OCI-M2 (cell line): ENCODE results near the gene RAPGEF6.
"Not testable (repeated sequence)": the region's sequence is repeated elsewhere in the genome, so short reads cannot be mapped to it uniquely, and the experiment has no call there.

Source experiments
- DNase-seq: peaks from one replicate; lab custom pipeline; 2025; ENCODE audit not compliant: unreplicated experiment; lab: John Stamatoyannopoulos, UW

RAPGEF6 gene

GRCh38 chr5:131634996-131635683, at the start of gene RAPGEF6:
Gene RAPGEF6, minus strand, starts transcription at chr5:131635229. Its CDS starts 199 bp downstream, at chr5:131635030.
- peak; percentile 74 for DNase-seq

- DNase-seq, result no peak
These were observed 49.6 kb upstream of the RAPGEF6 start for GRCh38 chr5:131684595-131684994.

- DNase-seq, result no peak
These were observed 49.0 kb upstream of the RAPGEF6 start for GRCh38 chr5:131684051-131684450.

DNA sequence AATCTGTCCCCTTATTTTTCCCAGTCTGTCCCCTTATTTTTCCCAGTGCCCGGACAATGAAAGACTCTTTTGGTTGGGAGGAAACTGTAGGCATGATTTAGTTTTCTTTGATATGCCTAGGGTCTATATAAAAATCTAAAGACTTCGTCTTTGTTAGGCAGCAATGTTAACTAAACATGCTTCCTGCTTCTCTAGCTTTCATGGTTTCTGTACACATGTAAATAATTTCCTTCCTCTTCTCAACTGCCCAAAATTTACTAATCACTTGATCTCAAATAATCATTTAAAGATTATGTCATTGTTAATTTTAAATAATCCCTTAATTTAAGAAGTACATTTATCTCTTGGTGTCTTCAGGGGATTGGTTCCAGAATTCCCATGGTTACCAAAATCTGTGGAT, 47.8 kb upstream of the RAPGEF6 start:
- DNase-seq, result no peak

- no peak for DNase-seq
These were observed 47.1 kb upstream of the RAPGEF6 start for GRCh38 chr5:131682175-131682574.

- no peak for DNase-seq
These were observed 44.9 kb upstream of the RAPGEF6 start for GRCh38 chr5:131679911-131680310.

- not testable (repeated sequence) for DNase-seq
These were observed 43.2 kb upstream of the RAPGEF6 start for GRCh38 chr5:131678273-131678672.

- DNase-seq, result no peak
These were observed 42.1 kb upstream of the RAPGEF6 start for GRCh38 chr5:131677115-131677514.

GRCh38 chr5:131672776-131673175, 37.7 kb upstream of the RAPGEF6 start:
- no peak for DNase-seq

DNA sequence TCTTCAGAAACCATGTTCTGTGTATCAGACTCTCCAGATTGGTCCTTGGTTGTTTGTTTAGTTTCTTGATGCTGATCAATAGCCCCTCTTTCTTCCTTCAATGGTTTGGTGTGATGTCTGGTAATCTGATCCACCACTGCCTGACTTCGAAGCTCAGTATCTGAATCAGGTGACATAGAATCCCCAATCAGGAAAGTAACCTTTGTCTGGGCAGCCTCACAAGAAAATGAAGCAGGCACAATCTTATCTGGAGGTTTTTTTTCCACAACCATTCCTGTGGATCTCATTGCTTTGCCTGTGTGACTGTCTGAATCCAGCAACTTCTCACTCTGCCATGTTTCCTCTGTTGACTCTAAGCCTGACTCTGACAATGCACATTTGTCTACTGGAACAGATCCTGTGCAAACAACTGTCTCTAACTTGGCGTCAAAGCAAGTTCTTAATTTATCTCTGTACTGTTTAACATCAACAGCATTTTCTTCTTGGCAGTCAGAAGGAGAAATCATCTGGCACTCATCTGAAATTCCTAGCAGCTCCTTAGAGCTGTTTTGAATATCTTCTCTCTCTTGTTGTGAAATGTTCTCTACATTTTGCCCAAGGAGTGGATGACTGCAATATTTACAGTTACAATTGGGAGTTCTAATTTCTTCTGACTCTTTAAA, 37.1 kb upstream of the RAPGEF6 start:
- DNase-seq, result no peak

DNA sequence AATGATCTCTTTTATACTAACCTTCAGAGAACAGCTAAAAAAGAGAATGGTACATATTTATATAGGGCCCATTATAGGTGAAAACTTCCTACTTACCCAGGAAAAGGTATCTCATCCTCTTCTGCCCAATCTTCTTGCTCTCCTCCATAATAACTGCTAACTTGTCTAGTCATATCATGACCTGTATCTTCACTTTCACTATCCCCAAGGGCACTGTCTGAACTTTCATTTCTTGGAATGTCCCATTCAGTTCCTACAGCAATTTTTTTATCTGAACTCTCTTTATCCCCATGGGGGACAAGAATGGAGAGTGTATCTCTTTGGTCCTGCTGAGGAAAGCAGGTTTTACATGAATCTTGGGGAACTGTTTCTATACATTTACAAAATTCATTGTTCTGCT, 36.4 kb upstream of the RAPGEF6 start:
- no peak for DNase-seq

GRCh38 chr5:131664929-131665328, 29.9 kb upstream of the RAPGEF6 start:
- DNase-seq, result no peak

DNA sequence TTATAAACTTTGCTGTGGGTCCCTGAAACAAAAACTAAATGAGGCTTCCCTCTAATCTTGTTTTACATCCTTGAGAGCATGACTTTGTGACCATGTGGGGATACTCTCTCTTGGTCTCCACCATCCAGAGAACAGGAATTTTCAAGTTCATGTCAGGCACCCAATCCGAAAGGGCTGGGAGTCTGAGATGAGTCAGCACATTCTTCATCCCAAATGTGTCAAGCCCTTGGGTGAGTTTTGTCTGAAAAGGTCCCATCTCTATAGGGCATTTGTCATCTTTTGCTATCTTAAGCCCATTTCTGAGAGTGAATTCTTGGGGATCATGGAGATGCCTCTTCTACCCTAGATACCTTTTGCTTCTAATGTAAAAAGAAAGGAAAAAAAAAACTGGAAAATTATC, 26.9 kb upstream of the RAPGEF6 start:
- DNase-seq, result no peak

DNA sequence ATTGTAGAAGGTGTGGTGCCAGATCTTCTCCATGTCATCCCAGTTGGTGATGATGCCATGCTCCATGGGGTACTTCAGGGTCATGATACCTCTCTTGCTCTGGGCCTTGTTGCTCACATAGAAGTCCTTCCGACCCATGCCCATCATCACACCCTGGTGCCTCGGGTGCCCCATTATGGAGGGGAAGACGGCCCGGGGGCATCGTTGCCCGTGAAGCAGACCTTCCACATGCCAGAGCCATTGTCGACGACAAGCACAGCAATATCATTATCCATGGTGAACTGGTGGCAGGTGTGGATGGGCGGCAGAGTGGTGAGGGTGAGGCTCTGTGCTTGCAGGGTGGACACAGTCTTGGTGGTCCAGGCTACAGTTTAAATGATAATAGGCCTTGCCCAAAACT, 24.8 kb upstream of the RAPGEF6 start:
- no peak for DNase-seq

DNA sequence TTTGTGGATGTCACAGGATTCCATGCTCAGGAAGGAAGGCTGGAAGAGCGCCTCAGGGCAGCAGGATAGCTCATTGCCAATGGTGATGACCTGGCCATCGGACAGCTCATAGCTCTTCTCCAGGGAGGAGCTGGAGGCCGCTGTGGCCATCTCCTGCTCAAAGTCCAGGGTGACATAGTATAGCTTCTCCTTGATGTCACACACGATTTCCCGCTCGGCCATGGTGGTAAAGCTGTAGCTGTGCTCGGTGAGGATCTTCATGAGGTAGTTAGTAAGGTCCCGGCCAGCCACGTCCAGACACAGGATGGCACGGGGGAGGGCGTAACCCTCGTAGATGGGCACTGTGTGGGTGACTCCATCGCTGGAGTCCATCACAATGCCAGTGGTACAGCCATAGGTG, 24.3 kb upstream of the RAPGEF6 start:
- DNase-seq, result no peak

DNA sequence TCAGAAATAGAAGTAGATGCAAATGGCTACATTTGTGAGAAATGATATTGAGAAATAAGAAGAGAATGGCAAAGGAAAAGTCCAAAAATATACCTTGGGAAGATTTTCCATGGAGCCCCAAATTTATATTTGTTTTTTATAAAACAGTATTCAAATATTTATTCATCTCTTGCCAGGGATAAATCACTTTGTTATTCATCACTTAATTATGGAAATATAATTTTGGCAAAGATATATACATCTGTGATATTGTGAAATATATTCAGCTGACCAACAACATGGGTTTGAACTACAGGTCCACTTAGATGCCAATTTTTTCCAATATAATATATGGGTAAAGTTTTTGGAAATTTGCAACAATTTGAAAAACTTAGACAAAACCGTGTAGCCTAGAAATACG, 19.7 kb upstream of the RAPGEF6 start:
- DNase-seq, result no peak

- no peak for DNase-seq
These were observed 19.3 kb upstream of the RAPGEF6 start for GRCh38 chr5:131654309-131654708.

DNA sequence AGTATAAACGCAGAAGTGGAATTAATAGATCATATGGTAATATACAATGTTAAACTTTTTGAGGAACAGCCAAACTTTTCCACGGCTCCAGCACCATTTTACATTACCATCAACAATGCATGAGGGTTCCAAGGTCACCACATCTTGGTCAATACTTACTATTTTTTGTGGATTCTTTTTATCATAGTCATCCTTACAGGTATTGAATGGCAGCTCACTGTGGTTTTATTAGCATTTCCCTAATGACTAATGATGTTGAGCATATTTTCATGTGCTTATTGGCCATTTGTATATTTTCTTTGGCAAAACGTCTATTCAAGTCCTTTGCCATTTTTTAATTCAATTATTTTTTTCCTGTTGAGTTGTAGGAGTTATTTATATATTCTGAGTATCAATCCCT, 14.1 kb upstream of the RAPGEF6 start:
- DNase-seq, result no peak

DNA sequence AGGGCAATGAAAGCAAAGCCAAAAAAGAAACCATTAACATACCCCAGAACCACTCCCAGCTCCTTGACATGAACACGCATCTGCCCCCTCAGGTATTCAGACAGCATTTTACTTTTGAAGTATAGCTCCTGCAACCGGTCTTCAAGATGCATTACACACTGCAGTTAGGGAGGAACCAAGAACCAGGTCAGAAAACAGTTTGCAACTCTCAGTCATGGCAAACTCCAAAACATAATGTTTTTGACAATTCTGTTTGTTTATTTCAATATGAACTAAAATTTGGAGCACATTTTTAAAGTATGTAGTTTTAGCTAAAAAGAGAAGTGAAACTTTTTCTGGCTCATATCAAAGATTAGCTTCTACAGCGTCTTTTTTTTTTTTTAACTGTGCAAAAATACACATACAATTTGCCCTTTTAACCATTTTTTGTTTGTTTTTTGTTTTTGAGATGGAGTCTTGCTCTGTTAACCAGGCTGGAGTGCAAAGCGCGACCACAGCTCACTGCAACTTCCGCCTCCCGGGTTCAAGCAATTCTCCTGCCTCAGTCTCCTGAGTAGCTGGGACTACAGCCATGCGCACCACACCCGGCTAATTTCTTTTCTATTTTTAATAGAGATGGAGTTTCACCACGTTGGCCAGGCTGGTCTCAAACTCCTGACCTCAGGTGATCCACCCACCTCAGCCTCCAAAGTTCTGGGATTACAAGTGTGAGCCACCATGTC, 12.2 kb upstream of the RAPGEF6 start:
- no peak for DNase-seq

DNA sequence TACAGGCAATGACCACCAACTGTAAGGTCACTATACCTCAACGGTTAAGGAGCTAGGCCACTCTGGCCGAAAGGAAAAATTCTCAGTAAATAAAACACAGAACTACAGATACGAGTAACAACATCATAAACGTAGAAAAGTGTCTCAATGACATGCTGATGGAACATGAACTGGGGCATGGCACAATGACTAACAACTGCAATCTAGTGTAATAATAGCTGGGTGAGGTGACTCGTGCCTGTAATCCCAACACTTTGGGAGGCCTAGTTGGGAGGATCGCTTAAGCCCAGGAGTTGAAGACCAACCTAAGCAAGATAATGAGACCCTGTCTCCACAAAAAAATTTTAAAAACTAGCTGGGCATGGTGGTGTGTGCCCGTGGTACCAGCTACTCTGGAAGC, 9.8 kb upstream of the RAPGEF6 start:
- DNase-seq, result no peak

DNA sequence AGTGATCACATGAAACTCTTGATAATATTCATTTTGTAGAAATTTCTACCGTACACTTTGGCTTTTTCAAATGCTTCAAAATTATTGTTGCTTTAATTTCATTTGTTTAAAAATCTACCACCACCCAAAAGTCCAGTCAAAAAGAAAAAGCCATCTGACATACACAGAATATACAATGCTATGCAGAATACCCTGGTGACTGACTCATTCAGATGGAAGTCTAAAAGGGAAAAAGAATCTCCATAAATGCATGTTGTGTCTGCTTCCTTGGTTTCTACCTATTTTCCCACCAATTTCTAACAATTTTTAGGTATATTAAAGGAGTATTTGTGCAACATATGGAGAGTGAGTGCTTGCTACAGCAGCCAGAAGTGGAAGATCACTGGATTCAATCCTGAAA, 9.3 kb upstream of the RAPGEF6 start:
- DNase-seq, result no peak

DNA sequence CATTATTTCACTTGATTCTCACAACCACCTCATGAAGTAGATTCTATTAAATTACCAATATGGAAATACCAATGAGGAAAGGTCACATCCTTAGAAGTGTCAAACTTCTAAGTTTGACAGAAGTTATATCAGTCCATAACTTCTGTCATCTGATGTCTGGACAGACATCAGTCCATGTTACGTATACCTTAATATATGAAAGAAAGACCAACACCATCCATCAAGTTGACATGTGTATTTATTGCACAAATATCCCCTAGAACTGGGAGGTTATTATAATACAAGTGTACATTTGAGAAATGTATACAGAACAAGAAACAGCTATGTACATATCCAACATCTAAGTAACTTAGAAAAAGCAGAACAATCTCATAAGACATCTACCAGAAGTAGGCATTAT, 6.5 kb upstream of the RAPGEF6 start:
- no peak for DNase-seq
